IPS-11a (cell line): ENCODE data around the gene SAMHD1.
"Not testable (repeated sequence)": the region's sequence is repeated elsewhere in the genome, so short reads cannot be mapped to it uniquely, and the experiment has no call there.

Source experiments
- H3K4me3 ChIP-seq: one replicate; pipeline ENCODE4 v1.5.1; 2013; ENCODE audit warnings: low read depth, low read length, control low read depth

Gene SAMHD1

GRCh38 chr20:36917943-36918342 lies 33.6 kb downstream of the SAMHD1 start:
- H3K4me3 ChIP-seq: no peak overlapping the region

GRCh38 chr20:36917240-36917639 lies 34.3 kb downstream of the SAMHD1 start:
- no peak overlapping the region for H3K4me3 ChIP-seq

GRCh38 chr20:36916199-36916598 lies 35.3 kb downstream of the SAMHD1 start:
- H3K4me3 ChIP-seq: no peak overlapping the region

- H3K4me3 ChIP-seq: no peak overlapping the region
Observed at GRCh38 chr20:36908603-36909002, 42.9 kb downstream of the SAMHD1 start.

GRCh38 chr20:36906086-36906485 lies 45.4 kb downstream of the SAMHD1 start:
- not testable (repeated sequence) for H3K4me3 ChIP-seq

GRCh38 chr20:36905566-36905965 lies 45.9 kb downstream of the SAMHD1 start:
- H3K4me3 ChIP-seq: not testable (repeated sequence)

- H3K4me3 ChIP-seq: no peak overlapping the region
Observed at GRCh38 chr20:36904690-36905089, 46.8 kb downstream of the SAMHD1 start.

- H3K4me3 ChIP-seq: no peak overlapping the region
Observed at GRCh38 chr20:36895036-36895435, 56.5 kb downstream of the SAMHD1 start.

- H3K4me3 ChIP-seq: no peak overlapping the region
Observed at GRCh38 chr20:36893801-36894200, 57.7 kb downstream of the SAMHD1 start.

GRCh38 chr20:36891211-36891610 lies 60.3 kb downstream of the SAMHD1 start:
- H3K4me3 ChIP-seq: no peak overlapping the region

GRCh38 chr20:36890586-36890985 lies 60.9 kb downstream of the SAMHD1 start:
- no peak overlapping the region for H3K4me3 ChIP-seq

- no peak overlapping the region for H3K4me3 ChIP-seq
Observed at GRCh38 chr20:36888880-36889516, 62.5 kb downstream of the SAMHD1 start.

GRCh38 chr20:36887752-36888090 lies 63.8 kb downstream of the SAMHD1 start:
- no peak overlapping the region for H3K4me3 ChIP-seq

- H3K4me3 ChIP-seq: no peak overlapping the region
Observed at GRCh38 chr20:36886859-36887751, 64.4 kb downstream of the SAMHD1 start.

- no peak overlapping the region for H3K4me3 ChIP-seq
Observed at GRCh38 chr20:36885356-36885755, 66.2 kb downstream of the SAMHD1 start.

GRCh38 chr20:36883977-36884535 lies 67.5 kb downstream of the SAMHD1 start:
- no peak overlapping the region for H3K4me3 ChIP-seq

- H3K4me3 ChIP-seq: no peak overlapping the region
Observed at GRCh38 chr20:36881888-36882287, 69.6 kb downstream of the SAMHD1 start.

- no peak overlapping the region for H3K4me3 ChIP-seq
Observed at GRCh38 chr20:36881331-36881730, 70.2 kb downstream of the SAMHD1 start.

GRCh38 chr20:36880741-36881250 lies 70.7 kb downstream of the SAMHD1 start:
- H3K4me3 ChIP-seq: no peak overlapping the region

GRCh38 chr20:36878941-36879340 lies 72.6 kb downstream of the SAMHD1 start:
- H3K4me3 ChIP-seq: no peak overlapping the region

GRCh38 chr20:36876473-36876833 lies 75.1 kb downstream of the SAMHD1 start:
- no peak overlapping the region for H3K4me3 ChIP-seq
